UCSD-AML1 (cell line): Measurements from ENCODE around the gene NRIP3.

Experiments used
- DNase-seq: peaks from one replicate; lab custom pipeline; 2025; ENCODE audit not compliant: unreplicated experiment; lab: John Stamatoyannopoulos, UW

Gene NRIP3

GRCh38 chr11:8933931-8934330, 69.9 kb downstream of the NRIP3 start:
- no peak for DNase-seq

GRCh38 chr11:8932564-8933180, 71.1 kb downstream of the NRIP3 start, which contains the start of gene C11orf16:
TSS of gene C11orf16 (minus strand) at chr11:8932947. CDS start at chr11:8932308, 639 bp downstream.
- DNase-seq, result no peak
